Kidney epithelial cell (primary cell): Measurements from ENCODE around the gene ZNF503. TPM values are rescaled to one million over a fixed set of nuclear protein-coding genes. Genes with fewer than 3 reads are reported as not detected.

Experiments used
- DNase-seq: peaks from one replicate; pipeline ENCODE4 v3.0.0-alpha.2; 2010; ENCODE audit warnings: low read depth
- H3K27me3 ChIP-seq: 2 replicates; pipeline ENCODE4 v1.6.0; 2011; ENCODE audit warnings: low read length; ENCODE audit not compliant: control insufficient read depth, insufficient read depth
- H3K36me3 ChIP-seq: 2 replicates; pipeline ENCODE4 v1.5.1; 2011; ENCODE audit warnings: low read length; ENCODE audit not compliant: control insufficient read depth, insufficient read depth
- H3K4me3 ChIP-seq: 2 replicates; pipeline ENCODE4 v1.5.1; 2011; ENCODE audit warnings: low read depth, mild to moderate bottlenecking, control low read depth, low read length
- total RNA-seq: library from RNA; depleted of rRNA; stranded (reverse); fragments of >200 nt; gene quantifications from 2 replicates; pipeline ENCODE4 v1.2.3, GENCODE V29; 2015
- TF ChIP-seq, protein P1 (sequence below): IDR thresholded peaks from 2 replicates; pipeline ENCODE4 v1.5.1; 2011; ENCODE audit warnings: mild to moderate bottlenecking, moderate library complexity, low read length, control low read depth, inconsistent platforms; ENCODE audit not compliant: insufficient read depth, poor library complexity, severe bottlenecking

The ZNF503 gene
- total RNA-seq, 1 donor from 2014 or later = 13.8 TPM

DNA sequence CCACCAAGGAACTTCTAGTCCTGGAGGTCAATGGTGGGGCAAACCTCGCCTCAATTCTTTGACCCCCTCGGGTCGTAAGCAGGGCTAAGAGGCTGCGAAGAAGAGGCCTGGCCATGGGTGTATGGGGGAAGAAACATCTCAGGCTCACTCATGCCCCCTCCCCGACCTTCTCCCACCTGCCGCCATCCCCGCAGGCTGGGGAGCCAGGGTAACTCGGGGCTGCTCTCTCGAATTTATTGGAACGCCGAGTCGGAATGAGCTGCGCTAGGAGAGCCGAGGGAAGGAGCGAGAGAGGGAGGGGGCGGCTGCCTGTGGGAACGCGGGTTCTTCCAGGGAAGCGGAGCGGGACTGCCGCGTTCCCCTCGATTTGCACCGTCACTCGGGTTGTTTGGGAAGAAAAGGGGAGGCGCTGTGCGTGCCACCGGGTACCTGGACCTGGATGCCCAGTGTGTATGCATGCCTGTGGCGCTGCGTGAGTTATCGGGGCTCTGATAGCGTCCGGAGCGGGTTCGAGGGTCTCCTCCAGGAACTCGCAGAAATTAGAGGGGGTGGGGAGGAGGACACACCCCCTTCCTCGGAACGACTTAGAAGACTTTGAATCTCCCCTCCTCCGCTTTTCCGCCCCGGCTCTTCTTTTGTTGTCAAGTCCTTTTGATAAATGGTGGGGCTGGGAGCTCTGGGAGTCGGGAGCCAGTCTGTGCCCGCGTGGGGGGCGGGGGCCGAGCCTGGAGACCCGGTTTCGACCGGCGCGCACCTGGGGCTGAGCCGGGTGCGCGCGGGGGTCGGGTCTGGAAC is 1.8 kb upstream of the ZNF503 start:
- peak overlapping the region; percentile 91 for H3K4me3 ChIP-seq
- H3K36me3 ChIP-seq = peaks cover 5% of the 10 kb centered on the region
- TF ChIP-seq, protein P1, sequence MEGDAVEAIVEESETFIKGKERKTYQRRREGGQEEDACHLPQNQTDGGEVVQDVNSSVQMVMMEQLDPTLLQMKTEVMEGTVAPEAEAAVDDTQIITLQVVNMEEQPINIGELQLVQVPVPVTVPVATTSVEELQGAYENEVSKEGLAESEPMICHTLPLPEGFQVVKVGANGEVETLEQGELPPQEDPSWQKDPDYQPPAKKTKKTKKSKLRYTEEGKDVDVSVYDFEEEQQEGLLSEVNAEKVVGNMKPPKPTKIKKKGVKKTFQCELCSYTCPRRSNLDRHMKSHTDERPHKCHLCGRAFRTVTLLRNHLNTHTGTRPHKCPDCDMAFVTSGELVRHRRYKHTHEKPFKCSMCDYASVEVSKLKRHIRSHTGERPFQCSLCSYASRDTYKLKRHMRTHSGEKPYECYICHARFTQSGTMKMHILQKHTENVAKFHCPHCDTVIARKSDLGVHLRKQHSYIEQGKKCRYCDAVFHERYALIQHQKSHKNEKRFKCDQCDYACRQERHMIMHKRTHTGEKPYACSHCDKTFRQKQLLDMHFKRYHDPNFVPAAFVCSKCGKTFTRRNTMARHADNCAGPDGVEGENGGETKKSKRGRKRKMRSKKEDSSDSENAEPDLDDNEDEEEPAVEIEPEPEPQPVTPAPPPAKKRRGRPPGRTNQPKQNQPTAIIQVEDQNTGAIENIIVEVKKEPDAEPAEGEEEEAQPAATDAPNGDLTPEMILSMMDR = no peak
- no peaks in the 10 kb centered on the region for H3K27me3 ChIP-seq
- no peak for DNase-seq

DNA sequence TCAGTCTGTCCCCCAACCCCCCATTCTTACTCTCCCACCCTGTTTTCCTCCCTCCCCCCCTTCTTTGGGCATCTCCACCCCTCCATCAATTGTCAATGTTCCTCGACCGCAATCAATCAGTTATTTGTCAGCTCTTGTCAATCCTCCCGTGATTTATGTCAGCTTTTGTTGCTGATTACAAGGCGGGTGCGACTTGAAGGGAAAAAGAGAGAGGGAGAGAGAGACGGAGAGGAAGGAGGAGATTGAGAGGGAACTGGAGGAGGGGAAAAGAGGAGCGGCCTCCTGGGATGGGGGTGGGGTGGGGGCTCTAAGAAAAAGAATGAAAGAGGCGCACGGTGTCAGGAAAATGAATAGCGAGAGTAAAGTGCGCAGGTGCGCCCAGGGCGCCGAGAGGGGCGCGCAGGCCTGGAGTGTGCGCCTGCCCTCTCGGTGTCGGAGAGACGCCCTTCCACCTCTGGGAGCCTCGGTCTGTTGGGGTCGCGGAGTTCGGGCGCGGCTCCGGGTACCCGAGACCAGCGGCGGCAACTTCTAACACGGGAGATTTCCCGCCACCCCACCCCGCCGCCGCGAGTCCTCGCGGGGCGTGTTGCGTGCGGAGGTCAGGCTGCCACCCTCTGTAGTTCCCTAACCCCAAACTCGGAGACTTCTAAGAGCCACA is 1.1 kb upstream of the ZNF503 start:
- peak overlapping the region; percentile 91 for H3K4me3 ChIP-seq
- H3K27me3 ChIP-seq = no peaks in the 10 kb centered on the region
- TF ChIP-seq, protein P1 = no peak
- H3K36me3 ChIP-seq = peaks cover 5% of the 10 kb centered on the region
- DNase-seq = peak; percentile 57

- H3K36me3 ChIP-seq = peaks cover 5% of the 10 kb centered on the region
- no peaks in the 10 kb centered on the region for H3K27me3 ChIP-seq
- no peak for DNase-seq
- H3K4me3 ChIP-seq = peak overlapping the region; percentile 91
- TF ChIP-seq, protein P1 = no peak
Measured at GRCh38 chr10:75400771-75401568, 594 bp downstream of the ZNF503 start.

- TF ChIP-seq, protein P1 = no peak
- Histone ChIP-seq H3K4me3 (peak overlapping the region; percentile 91), H3K36me3 (peaks cover 5% of the 10 kb centered on the region), H3K27me3 (no peaks in the 10 kb centered on the region)
- DNase-seq = no peak
Measured at GRCh38 chr10:75400163-75400770, 1.3 kb downstream of the ZNF503 start.

DNA sequence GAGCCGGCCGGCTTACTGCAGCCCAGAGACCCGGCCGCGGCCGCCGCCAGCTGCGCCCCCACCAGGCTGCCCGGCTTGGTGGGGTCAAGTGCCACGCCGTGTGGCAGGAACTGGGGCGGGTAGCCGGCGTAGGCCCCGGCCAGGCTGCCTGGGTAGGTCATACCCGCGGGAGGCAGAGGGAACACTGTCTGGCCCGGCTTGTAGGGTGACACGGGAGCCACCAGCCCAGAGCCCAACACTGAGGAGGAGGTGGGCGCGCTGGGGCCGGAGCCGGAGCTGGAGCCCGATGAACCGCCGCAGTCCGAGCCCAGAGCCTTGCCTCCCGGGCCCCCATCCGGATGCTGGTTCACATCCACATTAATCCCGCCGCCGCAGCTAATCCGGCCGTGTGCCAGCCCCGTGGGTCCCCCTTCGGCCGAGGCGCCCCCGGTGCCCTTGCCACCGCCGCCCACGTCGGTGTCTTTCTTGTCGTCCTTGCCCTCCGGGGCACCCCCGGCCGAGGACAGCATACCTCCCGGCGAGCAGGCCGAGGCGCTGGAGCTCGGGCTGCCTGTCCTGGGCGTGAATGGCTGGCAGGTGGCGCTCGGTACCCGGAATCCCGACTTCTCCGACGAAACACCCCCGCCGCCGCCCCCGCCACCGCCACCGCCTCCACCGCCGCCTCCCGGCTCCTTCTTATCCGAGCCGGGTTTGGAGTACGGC is 2.0 kb downstream of the ZNF503 start:
- Histone ChIP-seq H3K4me3 (peak overlapping the region; percentile 91), H3K36me3 (peaks cover 6% of the 10 kb centered on the region), H3K27me3 (no peaks in the 10 kb centered on the region)
- no peak for DNase-seq
- TF ChIP-seq, protein P1 = peak; percentile 35
